C4-2B (cell line): ENCODE results near the gene UBE2L3.

ENCODE experiments used
- H3K27ac ChIP-seq: fragments of 450-650 bp; 2 replicates; pipeline ENCODE4 v1.5.1; 2017
- CTCF ChIP-seq: fragments of 450-650 bp; conservative IDR thresholded peaks from 2 replicates; pipeline ENCODE4 v1.5.1; 2017; ENCODE audit warnings: mild to moderate bottlenecking
- ZFX ChIP-seq: fragments of 450-650 bp; IDR thresholded peaks from 2 replicates; pipeline ENCODE4 v1.6.1; 2017

Gene UBE2L3

GRCh38 chr22:21622919-21623647 lies 55.6 kb downstream of the UBE2L3 start:
- TF ChIP-seq ZFX = no peak
- TF ChIP-seq CTCF = no peak

DNA sequence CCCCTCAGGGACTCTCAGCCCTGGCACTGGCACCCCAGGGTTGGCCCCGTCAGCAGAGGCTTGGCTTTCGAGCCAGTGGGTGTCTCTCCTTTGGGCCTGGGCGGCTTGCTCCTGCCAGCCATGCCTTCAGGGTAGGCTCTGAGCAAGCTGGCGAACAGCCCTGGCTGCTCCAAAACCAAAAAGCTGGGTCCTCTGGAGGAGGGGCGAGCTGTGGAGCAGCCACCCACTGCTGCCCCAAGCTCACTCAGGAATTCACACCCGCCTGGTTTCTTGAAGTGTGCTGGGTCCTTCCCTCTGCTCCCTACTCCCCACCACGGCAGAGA lies 56.1 kb downstream of the UBE2L3 start:
- TF ChIP-seq ZFX (no peak), CTCF (no peak)
- peak overlapping the region; percentile 60 for H3K27ac ChIP-seq

More at GRCh38 chr22:21622919-21623647, 55.6 kb downstream of the UBE2L3 start:
- peak overlapping the region; percentile 60 for H3K27ac ChIP-seq

- H3K27ac ChIP-seq = peak overlapping the region; percentile 60
These were observed 56.8 kb downstream of the UBE2L3 start for GRCh38 chr22:21624120-21624879.

DNA sequence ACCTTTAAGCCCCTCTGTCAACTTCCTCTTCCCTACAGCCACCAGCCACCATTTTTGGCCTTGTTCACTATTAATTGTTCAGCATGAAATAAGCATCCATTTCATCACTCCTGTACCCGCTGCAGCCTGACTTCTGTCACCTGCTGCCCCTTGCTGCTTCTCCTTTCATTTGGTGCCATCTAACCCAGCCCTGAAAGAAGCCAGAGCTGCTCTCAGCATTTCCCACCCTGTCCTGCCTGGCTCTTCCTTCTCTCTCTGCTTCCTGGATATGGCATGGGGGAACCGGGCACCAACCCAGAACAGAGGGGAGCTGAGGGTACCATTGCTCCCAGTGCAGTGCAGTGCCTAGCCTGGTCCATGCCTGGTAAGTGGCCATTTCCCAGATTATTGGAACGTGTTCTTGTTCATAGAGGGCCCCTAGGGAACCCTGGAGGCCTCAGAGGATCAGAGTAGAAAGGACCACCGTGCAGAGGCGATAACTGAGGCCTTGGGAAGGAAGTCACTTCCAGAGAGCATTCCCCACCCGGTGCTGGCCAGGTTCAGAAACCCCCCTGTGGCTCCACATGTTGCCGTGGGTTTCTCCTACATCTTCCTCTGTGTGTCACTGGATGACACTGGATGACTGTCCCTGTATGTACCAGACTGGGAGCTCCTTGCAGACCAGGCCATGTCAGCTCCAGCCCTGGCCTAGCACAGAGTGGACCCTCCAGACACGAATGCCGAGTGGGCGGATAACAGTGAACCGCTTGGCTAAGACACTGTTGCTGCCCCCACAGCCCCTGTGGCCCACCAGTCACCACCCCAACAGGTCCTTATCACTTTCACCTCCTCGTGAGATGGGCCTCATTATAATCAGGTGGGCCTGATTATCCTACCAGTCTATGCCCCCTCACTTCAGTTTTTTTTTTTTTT lies 57.6 kb downstream of the UBE2L3 start:
- TF ChIP-seq CTCF (no peak), ZFX (no peak)
- H3K27ac ChIP-seq = peak overlapping the region; percentile 60

More at GRCh38 chr22:21624120-21624879, 56.8 kb downstream of the UBE2L3 start:
- TF ChIP-seq ZFX = no peak; the same call in 1 of the 2 replicates
- TF ChIP-seq CTCF = peak; percentile 83

GRCh38 chr22:21626073-21626734 lies 58.7 kb downstream of the UBE2L3 start:
- TF ChIP-seq ZFX (no peak), CTCF (no peak)
- H3K27ac ChIP-seq = peak overlapping the region; percentile 60

GRCh38 chr22:21626735-21627469 lies 59.4 kb downstream of the UBE2L3 start:
- TF ChIP-seq ZFX (no peak), CTCF (no peak)
- peak overlapping the region; percentile 60 for H3K27ac ChIP-seq
